GM23338 (cell line): ENCODE data around the gene N4BP2. TPM values are rescaled to one million over a fixed set of nuclear protein-coding genes. Genes with fewer than 3 reads are reported as not detected.

Experiments
- ATAC-seq: fragments of 200-7000 bp; cut with Tn5 transposase; 3 replicates; pipeline ENCODE4 v1.9.1; 2020
- DNase-seq: peaks from one replicate; pipeline ENCODE4 v3.0.0-alpha.2; 2015; ENCODE audit warnings: low spot score
- H2AFZ ChIP-seq: fragments of 200-600 bp; sonication (generic); 2 replicates; pipeline ENCODE4 v1.8.0; 2016; ENCODE audit warnings: antibody characterized with exemption, mild to moderate bottlenecking, moderate library complexity
- H3F3A ChIP-seq: fragments of 200-600 bp; sonication (generic); replicated peaks from 2 replicates; pipeline ENCODE4 v1.8.0; 2017; ENCODE audit warnings: antibody characterized with exemption, mixed run types, low read depth
- H3K27ac ChIP-seq: fragments of 200-600 bp; sonication (generic); 2 replicates; pipeline ENCODE4 v1.6.1; 2016; ENCODE audit warnings: low read depth
- H3K27me3 ChIP-seq: fragments of 200-600 bp; sonication (generic); 2 replicates; pipeline ENCODE4 v1.8.0; 2016; ENCODE audit warnings: mild to moderate bottlenecking, mixed run types, moderate library complexity; ENCODE audit not compliant: insufficient read depth
- H3K36me3 ChIP-seq: fragments of 200-600 bp; sonication (generic); 2 replicates; pipeline ENCODE4 v1.8.0; 2016; ENCODE audit warnings: mild to moderate bottlenecking; ENCODE audit not compliant: insufficient read depth
- H3K4me1 ChIP-seq: fragments of 200-600 bp; sonication (generic); 2 replicates; pipeline ENCODE4 v1.8.0; 2016; ENCODE audit warnings: mild to moderate bottlenecking, moderate library complexity; ENCODE audit not compliant: insufficient read depth
- H3K4me2 ChIP-seq: fragments of 200-600 bp; sonication (generic); 2 replicates; pipeline ENCODE4 v1.7.1; 2017; ENCODE audit warnings: mixed run types
- H3K4me3 ChIP-seq: fragments of 200-600 bp; sonication (generic); 2 replicates; pipeline ENCODE4 v1.6.1; 2016; ENCODE audit warnings: mixed run types
- H3K79me2 ChIP-seq: fragments of 200-600 bp; sonication (generic); replicated peaks from 2 replicates; pipeline ENCODE4 v1.8.0; 2017; ENCODE audit warnings: mild to moderate bottlenecking; ENCODE audit not compliant: insufficient read depth
- H3K9me2 ChIP-seq: fragments of 200-600 bp; sonication (generic); 2 replicates; pipeline ENCODE4 v1.8.0; 2017; ENCODE audit not compliant: insufficient read depth
- H4K20me1 ChIP-seq: fragments of 200-600 bp; sonication (generic); replicated peaks from 2 replicates; pipeline ENCODE4 v1.8.0; 2017; ENCODE audit warnings: mild to moderate bottlenecking; ENCODE audit not compliant: insufficient read depth
- H3K27ac Mint-ChIP-seq: 2 replicates; pipeline ENCODE4 v1.8.0; 2020; ENCODE audit warnings: inconsistent platforms, mild to moderate bottlenecking, moderate library complexity, mixed read lengths
- H3K27me3 Mint-ChIP-seq: 3 replicates; pipeline ENCODE4 v1.8.0; 2022; ENCODE audit warnings: low read depth, mild to moderate bottlenecking, moderate library complexity, mixed read lengths, inconsistent platforms; ENCODE audit not compliant: insufficient read depth, poor library complexity
- H3K36me3 Mint-ChIP-seq: 3 replicates; pipeline ENCODE4 v1.8.0; 2021; ENCODE audit warnings: low read depth, mild to moderate bottlenecking, inconsistent platforms, moderate library complexity, mixed read lengths
- H3K4me1 Mint-ChIP-seq: 3 replicates; pipeline ENCODE4 v1.8.0; 2020; ENCODE audit warnings: mild to moderate bottlenecking, inconsistent platforms, mixed read lengths
- H3K4me3 Mint-ChIP-seq: 3 replicates; pipeline ENCODE4 v1.8.0; 2021; ENCODE audit warnings: moderate library complexity, mild to moderate bottlenecking, inconsistent platforms, mixed read lengths
- H3K9me3 Mint-ChIP-seq: 3 replicates; pipeline ENCODE4 v1.8.0; 2020; ENCODE audit warnings: moderate library complexity, mild to moderate bottlenecking, inconsistent platforms, mixed read lengths
- CREB1 ChIP-seq: fragments of 250-450 bp; sonication (Bioruptor Pico); IDR thresholded peaks from 2 replicates; pipeline ENCODE4 v1.5.0; 2020; ENCODE audit warnings: low read depth, mild to moderate bottlenecking, moderate library complexity
- EZH2 ChIP-seq: fragments of 200-600 bp; sonication (generic); IDR thresholded peaks from one replicate; pipeline ENCODE4 v1.8.0; 2017; ENCODE audit warnings: antibody characterized with exemption, mild to moderate bottlenecking, low read depth; ENCODE audit not compliant: unreplicated experiment
- EZH2phosphoT487 ChIP-seq: fragments of 200-600 bp; sonication (generic); IDR thresholded peaks from one replicate; pipeline ENCODE4 v1.8.1; 2018; ENCODE audit warnings: antibody characterized with exemption; ENCODE audit not compliant: unreplicated experiment
- JUNB ChIP-seq: IDR thresholded peaks from one replicate; pipeline ENCODE4 v1.6.1; 2016; ENCODE audit warnings: antibody characterized with exemption; ENCODE audit not compliant: unreplicated experiment
- NANOG ChIP-seq: IDR thresholded peaks from 2 replicates; pipeline ENCODE4 v1.6.1; 2016; ENCODE audit warnings: antibody characterized with exemption, borderline replicate concordance
- POLR2AphosphoS5 ChIP-seq: IDR thresholded peaks from 2 replicates; pipeline ENCODE4 v1.6.1; 2016; ENCODE audit warnings: antibody characterized with exemption, low read depth
- REST ChIP-seq: IDR thresholded peaks from one replicate; pipeline ENCODE4 v1.6.1; 2018; ENCODE audit warnings: antibody characterized with exemption; ENCODE audit not compliant: unreplicated experiment
- STAT1 ChIP-seq: IDR thresholded peaks from one replicate; pipeline ENCODE4 v1.6.1; 2016; ENCODE audit warnings: antibody characterized with exemption; ENCODE audit not compliant: unreplicated experiment
- ZNF114 ChIP-seq: fragments of 250-450 bp; sonication (Bioruptor Pico); IDR thresholded peaks from 2 replicates; pipeline ENCODE4 v1.5.0; 2020; ENCODE audit warnings: mild to moderate bottlenecking, moderate library complexity
- ZNF331 ChIP-seq: fragments of 250-450 bp; sonication (Bioruptor Pico); IDR thresholded peaks from 2 replicates; pipeline ENCODE4 v1.5.0; 2020; ENCODE audit warnings: low read depth, mild to moderate bottlenecking, moderate library complexity
- ZNF462 ChIP-seq: fragments of 250-450 bp; sonication (Bioruptor Pico); IDR thresholded peaks from 2 replicates; pipeline ENCODE4 v1.5.0; 2020; ENCODE audit warnings: mild to moderate bottlenecking, moderate library complexity
- polyA plus RNA-seq: library from polyadenylated mRNA; unstranded; fragments of >200 nt; fragmentation: Nextera tagmentation; extraction: Ambion mirVana; gene quantifications from 2 replicates; pipeline ENCODE4 v1.2.1, GENCODE V29; 2016
- total RNA-seq: library from RNA; depleted of rRNA; stranded (reverse); fragments of >200 nt; shearing (Covaris generic); gene quantifications from 2 replicates; pipeline ENCODE4 v1.2.3, GENCODE V29; 2014
- TF ChIP-seq, protein P1 (sequence below), 2 experiments: fragments of 200-600 bp in 1 of 2; sonication (generic) in 1 of 2; conservative IDR thresholded peaks; 2 replicates each; pipeline versions ENCODE4 v1.5.1 to v1.6.1; 2016 to 2017; ENCODE audit warnings: antibody characterized with exemption in 2 of 2, low read depth in 2 of 2, mild to moderate bottlenecking in 2 of 2, moderate library complexity in 1 of 2
- TF ChIP-seq, protein P2 (sequence below): IDR thresholded peaks from 2 replicates; pipeline ENCODE4 v1.6.1; 2016; ENCODE audit warnings: antibody characterized with exemption

The N4BP2 gene
- total and polyA plus RNA-seq, 2 experiments from 2014 or later = 25.6 to 46.3 TPM

DNA sequence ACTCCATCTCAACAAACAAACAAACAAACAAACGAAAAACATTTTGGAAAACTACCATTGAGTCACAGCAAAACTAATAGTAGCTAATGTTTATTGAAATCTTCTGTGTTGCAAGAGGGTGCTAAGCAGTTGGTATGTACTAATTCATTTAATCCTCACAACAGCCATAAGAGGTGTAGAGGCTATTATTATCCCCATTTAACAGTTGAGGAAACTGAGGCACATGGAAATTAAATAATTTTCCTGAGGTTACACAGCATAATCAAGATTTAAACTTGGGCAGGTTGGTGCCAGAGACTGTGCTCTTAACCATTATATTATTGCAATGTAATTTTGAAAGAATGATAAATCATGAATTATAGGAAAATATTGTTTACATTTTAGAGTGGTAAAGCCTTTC is 122.7 kb downstream of the N4BP2 start (continued):
- TF ChIP-seq REST (no peak), STAT1 (no peak), EZH2 (no peak), ZNF114 (CRISPR knock-in tag) (no peak), POLR2AphosphoS5 (no peak), EZH2phosphoT487 (no peak), NANOG (no peak), JUNB (no peak)

- H3K9me3 Mint-ChIP-seq = no peaks in the 10 kb centered on the region; the same call in 2 of the 3 replicates
- Histone ChIP-seq H3K27me3 (no peaks in the 10 kb centered on the region), H3K27ac (no peak overlapping the region), H3K36me3 (no peaks in the 10 kb centered on the region), H3K79me2 (no peaks in the 10 kb centered on the region), H2AFZ (no peak overlapping the region), H3K4me3 (no peak overlapping the region), H3K4me2 (no peak overlapping the region), H3K9me2 (no peaks in the 10 kb centered on the region), H3F3A (no peaks in the 10 kb centered on the region; the same call in 1 of the 2 replicates), H3K4me1 (peaks cover 17% of the 10 kb centered on the region), H4K20me1 (no peaks in the 10 kb centered on the region)
- no peaks in the 10 kb centered on the region for H3K36me3 Mint-ChIP-seq
- ATAC-seq (no peak), DNase-seq (no peak)
- peaks cover 22% of the 10 kb centered on the region for H3K4me1 Mint-ChIP-seq
- H3K27me3 Mint-ChIP-seq = peaks cover 8% of the 10 kb centered on the region
- no peak overlapping the region for H3K27ac Mint-ChIP-seq
- no peak overlapping the region for H3K4me3 Mint-ChIP-seq
- TF ChIP-seq EZH2 (no peak), EZH2phosphoT487 (no peak), JUNB (no peak), CREB1 (no peak), STAT1 (no peak), ZNF331 (CRISPR knock-in tag) (no peak), ZNF462 (CRISPR knock-in tag) (no peak), ZNF114 (CRISPR knock-in tag) (no peak), POLR2AphosphoS5 (no peak), NANOG (no peak)
- TF ChIP-seq, protein P1, sequence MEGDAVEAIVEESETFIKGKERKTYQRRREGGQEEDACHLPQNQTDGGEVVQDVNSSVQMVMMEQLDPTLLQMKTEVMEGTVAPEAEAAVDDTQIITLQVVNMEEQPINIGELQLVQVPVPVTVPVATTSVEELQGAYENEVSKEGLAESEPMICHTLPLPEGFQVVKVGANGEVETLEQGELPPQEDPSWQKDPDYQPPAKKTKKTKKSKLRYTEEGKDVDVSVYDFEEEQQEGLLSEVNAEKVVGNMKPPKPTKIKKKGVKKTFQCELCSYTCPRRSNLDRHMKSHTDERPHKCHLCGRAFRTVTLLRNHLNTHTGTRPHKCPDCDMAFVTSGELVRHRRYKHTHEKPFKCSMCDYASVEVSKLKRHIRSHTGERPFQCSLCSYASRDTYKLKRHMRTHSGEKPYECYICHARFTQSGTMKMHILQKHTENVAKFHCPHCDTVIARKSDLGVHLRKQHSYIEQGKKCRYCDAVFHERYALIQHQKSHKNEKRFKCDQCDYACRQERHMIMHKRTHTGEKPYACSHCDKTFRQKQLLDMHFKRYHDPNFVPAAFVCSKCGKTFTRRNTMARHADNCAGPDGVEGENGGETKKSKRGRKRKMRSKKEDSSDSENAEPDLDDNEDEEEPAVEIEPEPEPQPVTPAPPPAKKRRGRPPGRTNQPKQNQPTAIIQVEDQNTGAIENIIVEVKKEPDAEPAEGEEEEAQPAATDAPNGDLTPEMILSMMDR (conservative IDR thresholded peaks at IDR 0.05; ENCODE audit: low read depth in 2 of 2) = no peak
- TF ChIP-seq, protein P2, sequence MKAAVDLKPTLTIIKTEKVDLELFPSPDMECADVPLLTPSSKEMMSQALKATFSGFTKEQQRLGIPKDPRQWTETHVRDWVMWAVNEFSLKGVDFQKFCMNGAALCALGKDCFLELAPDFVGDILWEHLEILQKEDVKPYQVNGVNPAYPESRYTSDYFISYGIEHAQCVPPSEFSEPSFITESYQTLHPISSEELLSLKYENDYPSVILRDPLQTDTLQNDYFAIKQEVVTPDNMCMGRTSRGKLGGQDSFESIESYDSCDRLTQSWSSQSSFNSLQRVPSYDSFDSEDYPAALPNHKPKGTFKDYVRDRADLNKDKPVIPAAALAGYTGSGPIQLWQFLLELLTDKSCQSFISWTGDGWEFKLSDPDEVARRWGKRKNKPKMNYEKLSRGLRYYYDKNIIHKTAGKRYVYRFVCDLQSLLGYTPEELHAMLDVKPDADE = no peak
Observed at GRCh38 chr4:40180356-40180755, 123.7 kb downstream of the N4BP2 start.
